ENCODE measurements around the gene EME1. TPM values are rescaled to one million over a fixed set of nuclear protein-coding genes. Genes with fewer than 3 reads are reported as not detected.

The EME1 gene
- total and polyA plus RNA-seq, 2 of the 4 experiments (the other 2 are of a cell fraction) = 9.1 to 9.4 TPM

DNA sequence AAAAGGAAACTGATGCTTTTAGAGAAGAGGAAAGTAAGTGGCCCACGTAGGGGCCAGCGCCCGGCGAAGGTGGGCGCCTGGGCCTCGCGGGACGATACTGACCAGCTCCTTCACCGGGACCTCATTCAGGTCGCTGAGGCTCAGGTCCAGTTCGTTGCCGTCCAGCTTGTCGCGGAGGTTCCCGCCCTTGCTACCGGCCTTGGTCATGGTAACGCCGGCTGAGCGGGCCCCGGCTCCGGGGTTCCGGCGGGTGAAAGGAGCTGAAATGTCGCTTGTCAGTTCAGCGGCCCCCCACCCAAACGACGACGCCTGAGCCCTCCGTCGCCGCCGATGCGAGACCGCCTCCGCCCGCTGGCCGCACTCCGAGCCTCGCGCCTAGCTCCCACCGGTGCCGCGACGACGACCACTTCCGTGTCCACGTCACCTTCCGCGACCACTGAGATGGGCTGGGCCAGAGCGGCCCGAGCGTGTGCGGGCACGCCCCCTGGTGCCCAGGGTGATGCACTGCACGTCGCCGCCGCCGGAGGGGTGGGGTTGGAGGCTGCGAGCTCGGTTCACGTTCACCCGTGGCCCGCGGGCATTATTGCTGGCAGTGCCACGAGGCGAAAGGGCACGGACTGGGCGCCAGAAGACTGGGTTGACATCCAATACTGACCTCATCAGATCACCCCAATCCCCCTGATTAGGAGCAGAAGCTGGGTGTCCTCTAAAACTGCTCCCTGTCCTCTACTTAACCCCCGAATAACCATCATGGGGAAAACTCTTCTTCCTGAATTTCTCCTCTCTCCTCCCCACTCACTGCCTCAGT is 24.3 kb downstream of the EME1 start, which contains the start of gene LRRC59 (continued):
- TF ChIP-seq, protein P1, sequence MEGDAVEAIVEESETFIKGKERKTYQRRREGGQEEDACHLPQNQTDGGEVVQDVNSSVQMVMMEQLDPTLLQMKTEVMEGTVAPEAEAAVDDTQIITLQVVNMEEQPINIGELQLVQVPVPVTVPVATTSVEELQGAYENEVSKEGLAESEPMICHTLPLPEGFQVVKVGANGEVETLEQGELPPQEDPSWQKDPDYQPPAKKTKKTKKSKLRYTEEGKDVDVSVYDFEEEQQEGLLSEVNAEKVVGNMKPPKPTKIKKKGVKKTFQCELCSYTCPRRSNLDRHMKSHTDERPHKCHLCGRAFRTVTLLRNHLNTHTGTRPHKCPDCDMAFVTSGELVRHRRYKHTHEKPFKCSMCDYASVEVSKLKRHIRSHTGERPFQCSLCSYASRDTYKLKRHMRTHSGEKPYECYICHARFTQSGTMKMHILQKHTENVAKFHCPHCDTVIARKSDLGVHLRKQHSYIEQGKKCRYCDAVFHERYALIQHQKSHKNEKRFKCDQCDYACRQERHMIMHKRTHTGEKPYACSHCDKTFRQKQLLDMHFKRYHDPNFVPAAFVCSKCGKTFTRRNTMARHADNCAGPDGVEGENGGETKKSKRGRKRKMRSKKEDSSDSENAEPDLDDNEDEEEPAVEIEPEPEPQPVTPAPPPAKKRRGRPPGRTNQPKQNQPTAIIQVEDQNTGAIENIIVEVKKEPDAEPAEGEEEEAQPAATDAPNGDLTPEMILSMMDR (conservative IDR thresholded peaks at IDR 0.05; ENCODE audit: low read depth, low read length) = peak; percentile 99
- TF ChIP-seq RCOR1 (IDR thresholded peaks at IDR 0.05; ENCODE audit: insufficient replicate concordance, low read length) (no peak), MXI1 (IDR thresholded peaks at IDR 0.05; ENCODE audit: borderline replicate concordance, low read depth, low read length) (peak; percentile 91)
